ENCODE data around the gene FGFR3.

GRCh38 chr4:1785592-1785991 lies 7.5 kb upstream of the FGFR3 start:
- TF ChIP-seq TAF1 (IDR thresholded peaks at IDR 0.05; ENCODE audit: borderline replicate concordance, insufficient read depth, low read length): no peak
- TF ChIP-seq POLR2AphosphoS5 (IDR thresholded peaks at IDR 0.05; ENCODE audit: low read depth, low read length): no peak
- TF ChIP-seq SIN3A (IDR thresholded peaks at IDR 0.05; ENCODE audit: borderline replicate concordance, insufficient read depth, low read length): no peak
- no peak for TF ChIP-seq REST (IDR thresholded peaks at IDR 0.05; ENCODE audit: insufficient read depth in 1 of 2, low read depth in 2 of 2, low read length in 2 of 2)

Data from PFSK-1 (cell line).